OCI-LY7 (cell line): Measurements from ENCODE around the gene GFER.

Source experiments
- CTCF ChIP-seq: fragments of 200-600 bp; sonication (generic); conservative IDR thresholded peaks from 2 replicates; pipeline ENCODE4 v1.5.1; 2014; ENCODE audit warnings: mild to moderate bottlenecking, antibody characterized with exemption, low read length, moderate library complexity, mixed read lengths
- EZH2phosphoT487 ChIP-seq: fragments of 200-600 bp; sonication (generic); IDR thresholded peaks from 2 replicates; pipeline ENCODE4 v1.6.1; 2018; ENCODE audit warnings: low read depth, borderline replicate concordance, mild to moderate bottlenecking, mixed run types, antibody characterized with exemption, low read length, moderate library complexity, mixed read lengths

- TF ChIP-seq CTCF: no peak
- no peak for TF ChIP-seq EZH2phosphoT487
These were observed 17.5 kb upstream of the GFER start, which contains the start of gene RNF151 for GRCh38 chr16:1966460-1966859.
